ENCODE measurements around the gene ZDHHC21.

Gene ZDHHC21, protein sequence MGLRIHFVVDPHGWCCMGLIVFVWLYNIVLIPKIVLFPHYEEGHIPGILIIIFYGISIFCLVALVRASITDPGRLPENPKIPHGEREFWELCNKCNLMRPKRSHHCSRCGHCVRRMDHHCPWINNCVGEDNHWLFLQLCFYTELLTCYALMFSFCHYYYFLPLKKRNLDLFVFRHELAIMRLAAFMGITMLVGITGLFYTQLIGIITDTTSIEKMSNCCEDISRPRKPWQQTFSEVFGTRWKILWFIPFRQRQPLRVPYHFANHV

GRCh38 chr9:14693251-14693861 is at the start of gene ZDHHC21:
Gene ZDHHC21, minus strand, starts transcription at chr9:14693432. Its CDS starts 19,092 bp downstream, at chr9:14674340.
- no peak for DNase-seq (ENCODE audit: low read depth)

DNA sequence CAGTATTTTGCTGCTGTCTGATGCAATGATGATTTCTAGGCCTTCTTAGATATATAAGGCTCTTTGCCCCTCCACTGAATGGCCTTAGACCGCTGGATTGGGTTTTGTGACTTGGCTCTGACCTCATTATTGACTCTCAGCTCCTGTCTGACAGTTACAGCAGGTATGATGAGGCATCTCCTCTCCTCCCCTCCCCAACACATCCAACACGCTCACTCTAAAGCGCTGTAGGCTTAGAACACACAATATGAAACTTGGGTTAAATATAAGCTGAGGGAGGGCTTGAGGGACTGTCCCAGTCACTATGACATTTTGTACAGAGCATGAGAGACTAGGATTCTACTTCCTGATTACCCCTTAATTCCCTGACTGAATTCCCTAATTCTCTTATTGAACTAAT is 48.1 kb upstream of the ZDHHC21 start:
- DNase-seq (ENCODE audit: low read depth): no peak

DNA sequence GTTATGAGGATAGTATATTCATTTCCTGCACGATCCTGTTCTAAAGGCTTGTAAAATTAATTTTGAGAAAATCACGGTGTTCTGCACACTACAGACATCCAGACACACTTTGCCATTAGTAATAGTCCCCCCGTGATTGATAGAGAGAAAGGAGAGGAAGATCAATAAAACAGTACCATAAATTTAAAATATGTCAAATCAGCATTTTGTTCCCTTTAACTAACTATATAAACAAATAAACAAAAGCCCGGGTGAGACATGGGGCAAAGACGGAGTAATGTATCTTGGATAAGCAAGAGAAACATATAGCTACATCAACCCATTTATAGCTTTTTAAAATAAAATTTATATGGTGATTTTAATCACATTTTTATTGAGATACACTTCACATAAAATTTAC is 39.9 kb upstream of the ZDHHC21 start:
- no peak for DNase-seq (ENCODE audit: low read depth)

DNA sequence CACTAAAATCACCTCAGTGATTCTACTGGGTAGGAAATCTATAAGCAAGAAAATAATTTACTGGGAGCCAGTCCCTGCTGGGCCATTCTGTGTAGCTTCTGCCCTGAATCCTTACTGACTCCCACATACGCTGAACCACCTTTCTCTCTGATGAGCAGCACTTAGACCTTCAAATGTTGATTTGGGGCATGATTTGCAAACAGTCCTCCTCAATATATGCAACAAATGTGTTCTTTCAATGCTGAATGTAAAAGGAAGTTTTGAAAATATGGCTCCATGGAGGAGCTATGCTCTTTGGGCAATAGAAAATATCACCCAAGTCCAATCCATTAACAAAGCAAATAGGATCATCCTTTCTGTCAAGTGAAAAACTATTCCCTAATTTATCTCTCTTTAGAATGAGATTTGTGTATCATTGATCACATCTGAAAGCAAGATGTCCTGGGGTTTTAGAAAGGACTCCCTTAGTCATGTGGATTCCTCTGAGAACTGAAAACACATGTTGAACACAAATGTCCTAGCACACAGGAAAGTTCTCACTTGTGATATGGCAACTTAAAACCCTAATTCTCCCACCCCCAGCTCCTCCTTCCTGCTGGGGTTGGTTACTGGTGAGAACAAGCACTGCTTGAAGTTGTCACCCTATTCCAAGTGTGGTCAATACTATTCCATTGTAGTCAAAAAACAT is 38.2 kb upstream of the ZDHHC21 start:
- DNase-seq (ENCODE audit: low read depth): no peak

GRCh38 chr9:14730461-14730898 is 37.2 kb upstream of the ZDHHC21 start:
- no peak for DNase-seq (ENCODE audit: low read depth)

- no peak for DNase-seq (ENCODE audit: low read depth)
Measured at GRCh38 chr9:14723301-14723700, 30.1 kb upstream of the ZDHHC21 start.

DNA sequence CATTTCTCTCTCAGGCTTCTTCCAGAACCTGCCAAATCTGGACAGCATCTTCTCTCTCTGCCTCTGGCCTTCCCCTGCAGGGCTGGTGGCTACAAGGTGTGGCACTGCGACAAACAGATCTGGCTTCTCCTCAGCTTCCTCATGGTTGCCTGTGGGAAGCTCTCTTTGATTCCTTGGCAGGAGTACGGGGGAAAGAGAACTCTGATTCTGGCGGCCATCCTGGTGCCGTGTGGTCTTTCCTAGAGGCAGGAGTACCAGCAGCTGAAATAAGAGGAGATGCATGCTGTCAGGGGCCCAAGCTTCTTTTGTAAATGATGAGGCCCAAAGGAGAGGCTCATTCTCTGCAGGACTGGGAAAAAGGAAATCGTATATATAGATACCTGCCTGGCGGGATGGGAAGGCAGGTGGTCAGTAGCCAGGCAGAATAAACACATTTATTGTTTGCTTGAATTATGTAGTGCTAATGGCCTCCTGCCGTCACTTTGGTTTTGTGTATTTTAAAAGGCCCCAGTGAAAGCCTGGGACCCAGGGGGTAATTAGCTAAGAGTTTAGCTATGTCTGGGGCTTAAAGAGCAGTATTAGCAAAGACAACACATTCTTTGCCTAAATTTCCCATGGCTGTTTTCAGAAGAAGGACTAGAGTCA is 29.3 kb upstream of the ZDHHC21 start, which contains the start of gene CER1:
TSS of gene CER1 (minus strand) at position 343 of the 645 bp plus-strand sequence. CDS start at position 282, 61 bp downstream.
- no peak for DNase-seq (ENCODE audit: low read depth)

- DNase-seq (ENCODE audit: low read depth): no peak
Measured at GRCh38 chr9:14719231-14719923, 26.1 kb upstream of the ZDHHC21 start.

DNA sequence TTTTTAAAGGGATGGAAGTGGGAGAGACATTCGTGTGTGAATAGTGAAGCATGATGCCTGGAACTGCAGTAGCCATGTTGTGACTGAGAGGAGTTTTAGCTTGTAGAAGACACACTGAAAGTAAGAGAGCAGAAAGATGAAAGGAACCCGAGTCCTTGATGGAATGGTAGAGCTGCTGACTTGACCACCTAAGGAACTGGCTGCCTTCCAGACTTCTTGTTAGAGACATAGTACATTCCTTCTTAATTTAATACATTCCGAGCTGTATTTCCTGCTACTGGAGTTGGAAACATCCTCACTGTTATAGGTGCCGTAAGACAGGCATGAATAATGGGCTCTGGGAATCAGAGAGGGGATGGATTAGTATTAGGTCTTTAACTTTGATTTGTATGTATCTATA is 21.9 kb upstream of the ZDHHC21 start:
- no peak for DNase-seq (ENCODE audit: low read depth)

DNA sequence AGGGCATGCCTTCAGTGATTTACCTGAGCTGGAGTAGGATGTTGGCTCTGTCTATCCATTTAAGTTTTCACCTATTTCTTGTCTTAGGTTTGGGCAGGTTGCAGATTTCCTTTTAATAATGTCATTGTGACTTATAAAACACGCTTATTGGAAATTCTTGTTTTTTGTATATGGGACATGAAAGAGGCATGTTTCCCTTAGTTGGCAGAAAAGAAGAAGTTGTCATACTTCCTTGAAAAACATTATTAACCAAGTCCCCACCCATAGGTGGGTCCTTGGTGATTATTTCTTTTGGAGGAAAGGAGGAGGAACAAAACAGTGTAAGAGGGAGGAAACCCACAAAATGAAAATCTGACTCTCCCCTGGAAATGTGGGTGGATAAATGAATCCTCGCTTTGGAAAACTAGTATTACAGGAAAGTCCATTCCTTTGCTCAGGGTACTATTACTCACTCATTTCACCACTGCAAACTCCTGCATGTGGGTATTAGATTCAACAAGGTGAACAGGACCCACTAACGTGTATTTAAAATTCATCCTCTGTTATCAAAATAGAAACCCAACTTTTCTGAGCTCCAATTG is 20.0 kb upstream of the ZDHHC21 start:
- no peak for DNase-seq (ENCODE audit: low read depth)

DNA sequence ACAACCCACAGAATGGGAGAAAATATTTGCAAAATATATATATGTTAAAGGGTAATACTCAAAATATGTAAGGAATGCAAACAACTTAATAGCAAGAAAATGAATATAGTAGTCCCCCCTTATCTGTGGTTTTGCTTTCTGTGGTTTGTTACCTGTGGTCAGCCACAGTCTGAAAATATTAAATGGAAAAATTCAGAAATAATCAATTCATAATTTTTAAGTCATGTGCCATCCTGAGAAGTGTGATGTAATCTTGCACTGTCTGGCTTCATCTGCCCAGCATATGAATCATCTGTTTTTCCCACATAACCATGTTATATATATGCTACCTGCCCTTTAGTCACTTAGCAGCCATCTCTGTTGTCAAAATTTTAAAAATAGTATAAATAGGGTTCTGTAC is 17.6 kb upstream of the ZDHHC21 start:
- DNase-seq (ENCODE audit: low read depth): no peak

- no peak for DNase-seq (ENCODE audit: low read depth)
Measured at GRCh38 chr9:14706530-14707140, 13.4 kb upstream of the ZDHHC21 start.

GRCh38 chr9:14705079-14705478 is 11.8 kb upstream of the ZDHHC21 start:
- DNase-seq (ENCODE audit: low read depth): no peak

- no peak for DNase-seq (ENCODE audit: low read depth)
Measured at GRCh38 chr9:14704281-14704680, 11.0 kb upstream of the ZDHHC21 start.

- DNase-seq (ENCODE audit: low read depth): no peak
Measured at GRCh38 chr9:14702200-14702720, 9.0 kb upstream of the ZDHHC21 start.

- peak; percentile 49 for DNase-seq (ENCODE audit: low read depth)
Measured at GRCh38 chr9:14692470-14693250, 572 bp downstream of the ZDHHC21 start.

- DNase-seq (ENCODE audit: low read depth): no peak
Measured at GRCh38 chr9:14690948-14691730, 2.1 kb downstream of the ZDHHC21 start.

DNA sequence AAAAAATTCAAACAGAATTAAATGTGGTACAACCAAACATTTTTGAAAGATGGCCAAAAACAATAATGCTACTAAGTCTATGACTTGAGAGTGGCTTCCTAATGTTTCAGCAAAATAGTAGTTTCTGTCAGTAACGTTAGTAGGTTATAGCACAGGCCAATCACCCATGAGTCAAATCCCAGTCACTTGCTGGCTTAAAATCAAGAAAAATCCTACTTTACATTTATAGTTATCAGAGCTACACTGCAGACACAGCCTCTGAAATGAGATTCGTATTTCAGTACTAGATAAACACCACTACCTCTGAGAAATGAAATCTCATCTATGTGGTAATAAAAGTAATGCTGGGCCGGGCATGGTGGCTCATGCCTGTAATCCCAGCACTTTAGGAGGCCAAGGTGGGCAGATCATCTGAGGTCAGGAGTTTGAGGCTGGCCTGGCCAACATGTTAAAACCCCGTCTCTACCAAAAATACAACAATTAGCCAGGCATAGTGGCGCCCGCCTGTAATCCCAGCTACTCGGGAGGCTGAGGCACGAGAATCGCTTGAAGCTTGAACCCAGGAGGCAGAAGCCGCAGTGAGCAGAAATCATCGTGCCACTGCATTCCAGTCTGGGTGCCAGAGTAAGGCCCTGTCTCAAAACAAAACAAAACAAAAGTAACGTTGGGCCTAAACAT is 6.1 kb downstream of the ZDHHC21 start:
- no peak for DNase-seq (ENCODE audit: low read depth)

- DNase-seq (ENCODE audit: low read depth): no peak
Measured at GRCh38 chr9:14686168-14686567, 7.1 kb downstream of the ZDHHC21 start.
